Measurements from ENCODE around the gene USP4.
A peak's percentile ranks its signal among the peaks of the same experiment; 100 is the strongest.

Gene USP4, protein sequence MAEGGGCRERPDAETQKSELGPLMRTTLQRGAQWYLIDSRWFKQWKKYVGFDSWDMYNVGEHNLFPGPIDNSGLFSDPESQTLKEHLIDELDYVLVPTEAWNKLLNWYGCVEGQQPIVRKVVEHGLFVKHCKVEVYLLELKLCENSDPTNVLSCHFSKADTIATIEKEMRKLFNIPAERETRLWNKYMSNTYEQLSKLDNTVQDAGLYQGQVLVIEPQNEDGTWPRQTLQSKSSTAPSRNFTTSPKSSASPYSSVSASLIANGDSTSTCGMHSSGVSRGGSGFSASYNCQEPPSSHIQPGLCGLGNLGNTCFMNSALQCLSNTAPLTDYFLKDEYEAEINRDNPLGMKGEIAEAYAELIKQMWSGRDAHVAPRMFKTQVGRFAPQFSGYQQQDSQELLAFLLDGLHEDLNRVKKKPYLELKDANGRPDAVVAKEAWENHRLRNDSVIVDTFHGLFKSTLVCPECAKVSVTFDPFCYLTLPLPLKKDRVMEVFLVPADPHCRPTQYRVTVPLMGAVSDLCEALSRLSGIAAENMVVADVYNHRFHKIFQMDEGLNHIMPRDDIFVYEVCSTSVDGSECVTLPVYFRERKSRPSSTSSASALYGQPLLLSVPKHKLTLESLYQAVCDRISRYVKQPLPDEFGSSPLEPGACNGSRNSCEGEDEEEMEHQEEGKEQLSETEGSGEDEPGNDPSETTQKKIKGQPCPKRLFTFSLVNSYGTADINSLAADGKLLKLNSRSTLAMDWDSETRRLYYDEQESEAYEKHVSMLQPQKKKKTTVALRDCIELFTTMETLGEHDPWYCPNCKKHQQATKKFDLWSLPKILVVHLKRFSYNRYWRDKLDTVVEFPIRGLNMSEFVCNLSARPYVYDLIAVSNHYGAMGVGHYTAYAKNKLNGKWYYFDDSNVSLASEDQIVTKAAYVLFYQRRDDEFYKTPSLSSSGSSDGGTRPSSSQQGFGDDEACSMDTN

DNA sequence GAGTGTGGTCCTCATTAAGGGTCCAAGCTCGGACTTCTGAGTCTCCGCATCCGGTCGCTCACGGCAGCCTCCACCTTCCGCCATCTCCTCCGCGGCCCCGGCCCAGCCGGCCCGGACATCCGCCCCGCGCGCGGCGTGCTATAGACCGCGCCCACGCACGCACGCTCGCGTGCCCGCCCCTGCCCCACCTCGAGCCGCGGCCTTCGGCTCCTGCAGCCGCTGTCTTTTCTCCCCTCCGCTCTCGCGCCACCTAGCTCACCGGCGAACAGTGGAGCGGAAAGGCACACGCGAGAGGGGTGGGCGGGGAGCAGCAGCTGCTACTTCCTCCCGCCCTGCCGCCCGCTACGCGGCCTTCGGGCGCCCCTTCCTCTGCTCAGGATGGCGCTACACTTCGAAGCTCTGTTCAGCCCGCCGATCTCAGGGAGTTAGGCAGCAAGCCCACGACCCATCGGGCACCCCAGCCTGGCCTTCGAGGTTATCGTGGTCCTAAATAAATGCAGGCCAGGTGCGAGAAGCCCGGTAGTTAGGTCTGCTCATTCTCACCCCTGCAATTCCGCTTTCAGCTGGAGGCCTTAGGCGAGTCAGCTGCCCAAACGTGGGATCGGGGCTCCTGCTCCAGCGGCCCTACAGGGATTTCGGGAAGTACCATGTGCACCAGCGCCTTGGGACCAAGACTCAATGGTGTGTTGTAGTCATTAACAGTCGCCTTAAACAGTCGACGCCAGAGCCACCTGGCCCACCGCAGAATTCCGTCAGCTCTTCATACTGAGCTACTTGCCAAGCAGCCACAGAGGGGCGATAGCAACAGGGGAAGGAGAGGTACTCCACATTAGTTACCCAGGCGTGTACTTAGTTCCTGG, at the start of gene USP4:
USP4 (minus strand) TSS at position 113 of the 860 bp plus-strand sequence; CDS start at position 84, 29 bp downstream.
- TF ChIP-seq, protein P1, sequence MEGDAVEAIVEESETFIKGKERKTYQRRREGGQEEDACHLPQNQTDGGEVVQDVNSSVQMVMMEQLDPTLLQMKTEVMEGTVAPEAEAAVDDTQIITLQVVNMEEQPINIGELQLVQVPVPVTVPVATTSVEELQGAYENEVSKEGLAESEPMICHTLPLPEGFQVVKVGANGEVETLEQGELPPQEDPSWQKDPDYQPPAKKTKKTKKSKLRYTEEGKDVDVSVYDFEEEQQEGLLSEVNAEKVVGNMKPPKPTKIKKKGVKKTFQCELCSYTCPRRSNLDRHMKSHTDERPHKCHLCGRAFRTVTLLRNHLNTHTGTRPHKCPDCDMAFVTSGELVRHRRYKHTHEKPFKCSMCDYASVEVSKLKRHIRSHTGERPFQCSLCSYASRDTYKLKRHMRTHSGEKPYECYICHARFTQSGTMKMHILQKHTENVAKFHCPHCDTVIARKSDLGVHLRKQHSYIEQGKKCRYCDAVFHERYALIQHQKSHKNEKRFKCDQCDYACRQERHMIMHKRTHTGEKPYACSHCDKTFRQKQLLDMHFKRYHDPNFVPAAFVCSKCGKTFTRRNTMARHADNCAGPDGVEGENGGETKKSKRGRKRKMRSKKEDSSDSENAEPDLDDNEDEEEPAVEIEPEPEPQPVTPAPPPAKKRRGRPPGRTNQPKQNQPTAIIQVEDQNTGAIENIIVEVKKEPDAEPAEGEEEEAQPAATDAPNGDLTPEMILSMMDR (conservative IDR thresholded peaks at IDR 0.05; ENCODE audit: control insufficient read depth, insufficient read depth, low read depth, low read length), result peak; percentile 58
- DNase-seq (ENCODE audit: low read depth), result peak; percentile 82
- peak within 1 kb of the TSS; percentile 82 for H3K4me3 ChIP-seq (ENCODE audit: control insufficient read depth, low read depth, low read length)

DNA sequence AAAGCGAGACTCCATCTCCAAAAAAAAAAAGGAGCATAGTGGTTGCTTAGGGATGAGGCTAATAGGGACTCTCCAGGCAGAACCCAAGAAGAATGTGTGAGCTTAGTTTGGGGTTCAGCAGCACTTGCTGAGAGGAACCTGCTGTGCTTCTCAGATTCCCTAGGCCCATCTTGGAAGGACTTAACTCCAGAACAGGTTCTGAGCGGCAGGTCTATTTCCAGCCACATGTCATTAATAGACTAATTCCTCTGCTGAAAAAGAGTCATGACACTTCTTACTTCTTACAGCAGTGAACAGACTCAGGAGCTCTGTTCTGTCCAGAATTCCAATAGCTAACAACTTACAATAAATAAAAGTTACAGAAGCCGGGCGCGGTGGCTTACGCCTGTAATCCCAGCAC, 49.4 kb upstream of the USP4 start:
- DNase-seq (ENCODE audit: low read depth), result no peak
- TF ChIP-seq, protein P1 (conservative IDR thresholded peaks at IDR 0.05; ENCODE audit: control insufficient read depth, insufficient read depth, low read depth, low read length), result no peak
- H3K4me3 ChIP-seq (ENCODE audit: control insufficient read depth, low read depth, low read length), result no peak overlapping the region

- TF ChIP-seq, protein P1 (conservative IDR thresholded peaks at IDR 0.05; ENCODE audit: control insufficient read depth, insufficient read depth, low read depth, low read length), result no peak
- H3K4me3 ChIP-seq (ENCODE audit: control insufficient read depth, low read depth, low read length), result no peak overlapping the region
- DNase-seq (ENCODE audit: low read depth), result peak; percentile 25
Observed at GRCh38 chr3:49388289-49388820, 48.5 kb upstream of the USP4 start.

- TF ChIP-seq, protein P1 (conservative IDR thresholded peaks at IDR 0.05; ENCODE audit: control insufficient read depth, insufficient read depth, low read depth, low read length), result no peak
- no peak overlapping the region for H3K4me3 ChIP-seq (ENCODE audit: control insufficient read depth, low read depth, low read length)
- DNase-seq (ENCODE audit: low read depth), result peak; percentile 64
Observed at GRCh38 chr3:49387721-49388120, 47.9 kb upstream of the USP4 start.

- no peak overlapping the region for H3K4me3 ChIP-seq (ENCODE audit: control insufficient read depth, low read depth, low read length)
- TF ChIP-seq, protein P1 (conservative IDR thresholded peaks at IDR 0.05; ENCODE audit: control insufficient read depth, insufficient read depth, low read depth, low read length), result no peak
- DNase-seq (ENCODE audit: low read depth), result no peak
Observed at GRCh38 chr3:49386056-49386756, 46.4 kb upstream of the USP4 start.

Measured in fibroblast of mammary gland (primary cell).